Activated CD4-positive, alpha-beta T cell treated with anti-CD3 and anti-CD28 coated beads, Interleukin-2, amount 50 U/mL, for 1 hour (primary cell): ENCODE results near the gene SLC46A3.
"Not testable (repeated sequence)": the region's sequence is repeated elsewhere in the genome, so short reads cannot be mapped to it uniquely, and the experiment has no call there.

Source experiments
- DNase-seq: peaks from one replicate; pipeline ENCODE4 v3.0.0-alpha.2; 2020

SLC46A3 gene

DNA sequence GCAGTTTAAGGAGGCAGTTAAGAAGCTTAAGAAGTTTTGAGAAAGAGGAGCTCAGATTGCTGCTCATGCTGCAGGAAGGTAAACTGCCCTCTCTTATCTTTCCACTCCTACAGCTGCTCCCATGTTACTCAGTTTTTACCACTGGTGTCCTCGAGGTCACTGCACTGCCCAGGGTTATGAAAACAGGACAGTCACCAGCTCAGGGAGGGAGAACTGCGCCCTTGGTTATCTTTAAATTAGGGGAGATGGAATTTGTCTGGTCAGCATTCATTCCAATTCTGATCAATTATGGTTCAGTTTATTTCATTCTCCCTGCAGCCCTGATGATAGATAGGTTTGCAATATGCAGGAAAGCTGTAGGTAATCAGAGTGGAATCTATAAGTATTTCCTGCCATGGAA lies 10.8 kb upstream of the SLC46A3 start:
- no peak for DNase-seq

DNA sequence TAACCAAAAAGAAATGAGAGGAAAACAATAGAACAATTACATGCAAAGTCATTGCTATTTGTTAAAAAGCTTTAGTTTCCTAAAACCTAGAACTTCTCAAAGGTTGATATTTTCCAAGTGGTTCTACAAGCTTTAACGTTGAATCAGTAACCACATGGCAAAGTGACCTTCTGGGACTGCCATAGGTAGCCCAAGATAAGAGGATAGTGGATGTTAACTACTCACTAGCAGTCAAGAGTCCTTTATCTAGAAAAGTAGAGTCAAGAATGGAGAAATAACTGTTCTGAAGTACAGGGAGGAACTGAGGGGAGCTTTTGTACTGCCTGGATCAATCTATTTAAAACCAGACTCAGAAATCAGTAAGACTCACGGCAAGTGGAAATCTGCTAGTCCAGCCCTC lies 9.9 kb upstream of the SLC46A3 start:
- DNase-seq, result no peak

DNA sequence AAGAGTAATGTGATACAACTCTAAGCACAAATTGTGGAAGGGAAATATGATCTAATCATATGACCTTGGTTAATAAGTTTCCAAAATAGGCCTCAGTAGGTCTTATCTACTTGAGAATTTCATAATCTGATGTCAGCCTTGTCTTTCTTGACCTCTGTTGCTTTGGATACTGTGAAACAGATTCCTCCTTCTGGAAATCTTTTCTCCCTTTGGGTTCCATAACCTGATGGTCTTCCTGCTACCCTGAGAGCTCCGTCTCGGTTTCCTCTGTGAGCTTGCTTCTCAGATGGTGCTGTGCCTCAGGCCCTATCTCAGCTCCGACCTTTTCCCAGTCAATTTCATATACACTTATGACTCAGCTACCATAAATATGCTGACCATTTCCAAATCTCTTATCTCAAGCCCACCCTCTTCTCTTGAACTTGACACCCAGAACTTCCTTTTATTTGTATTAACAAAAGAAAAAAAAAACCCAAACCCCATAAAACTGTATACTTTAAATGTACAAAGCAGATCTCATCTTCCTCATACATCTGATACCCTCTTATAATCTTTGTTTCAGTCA lies 6.4 kb upstream of the SLC46A3 start:
- DNase-seq, result no peak

DNA sequence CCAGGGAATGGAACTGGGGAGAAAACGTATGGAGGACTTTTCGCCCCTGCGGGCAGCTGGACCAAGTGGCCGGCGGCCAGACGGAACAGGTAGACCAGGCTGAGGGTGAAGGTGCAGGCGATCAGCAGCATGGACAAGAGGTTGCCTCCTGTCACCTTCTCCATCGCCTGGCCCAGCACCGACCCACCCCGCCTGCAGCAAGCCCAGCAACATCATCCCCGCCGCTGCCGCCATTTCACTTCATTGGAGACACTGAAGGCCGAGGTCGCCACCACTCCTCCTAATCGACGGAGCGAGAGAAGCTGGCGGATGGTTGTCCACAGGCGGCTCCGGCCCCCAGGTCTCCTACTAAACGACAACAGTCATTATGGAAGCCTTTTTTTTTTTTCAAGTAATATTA lies 5.0 kb upstream of the SLC46A3 start:
- no peak for DNase-seq

DNA sequence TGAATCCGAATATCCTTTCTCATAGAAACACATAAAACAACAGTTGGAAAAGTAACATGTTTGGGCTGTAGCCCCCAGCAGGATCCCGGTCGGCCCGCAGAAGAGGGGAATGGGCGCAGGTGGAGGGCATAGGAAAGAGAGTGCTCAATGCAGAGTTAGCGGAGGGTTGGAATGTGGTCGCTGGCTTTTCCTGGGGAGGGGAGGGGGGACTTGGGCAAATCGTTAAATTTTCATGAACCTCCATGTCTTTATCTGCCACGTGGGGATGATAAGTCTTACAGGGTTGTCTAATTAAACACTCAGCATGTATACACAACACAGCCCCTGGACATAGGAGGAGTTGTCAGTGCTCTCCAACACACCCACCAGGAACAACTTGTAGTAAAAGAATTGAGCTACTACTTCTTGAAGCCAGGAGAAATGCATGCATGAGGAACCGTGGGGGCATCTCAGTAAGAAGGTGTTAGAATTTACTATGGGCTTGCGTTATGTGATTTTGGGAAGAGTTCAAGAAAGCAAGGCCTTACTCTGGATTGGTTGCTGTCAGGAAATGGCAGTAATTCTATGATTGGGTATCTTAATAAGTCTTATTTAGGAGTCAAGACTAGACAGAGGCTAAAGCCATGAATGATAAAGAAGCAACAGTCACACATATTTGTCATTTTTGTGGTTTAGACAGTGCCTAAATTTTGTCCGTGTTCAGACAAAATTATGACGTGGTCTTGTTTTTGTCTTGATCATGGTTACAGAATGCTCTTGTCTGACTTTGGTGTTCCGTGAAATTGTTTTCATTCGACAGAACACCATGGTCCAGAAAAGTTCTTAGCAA lies 671 bp upstream of the SLC46A3 start:
- no peak for DNase-seq

DNA sequence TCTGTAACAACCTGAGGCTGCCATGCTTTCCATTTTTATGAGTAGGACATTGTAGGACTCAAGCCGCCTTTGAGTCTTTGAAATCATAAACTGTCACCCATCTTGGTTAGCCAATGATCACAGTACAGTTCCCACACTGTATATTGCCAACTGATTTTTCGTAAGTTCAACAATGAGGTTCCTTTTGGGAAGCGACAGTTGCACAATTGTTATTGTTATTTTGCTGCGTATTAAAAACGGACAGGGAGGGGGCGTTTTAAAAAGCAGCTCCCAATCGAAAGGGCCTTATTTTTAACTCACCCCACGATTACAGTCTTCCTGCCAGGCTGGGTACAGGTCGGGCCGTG lies 601 bp downstream of the SLC46A3 start:
- no peak for DNase-seq

DNA sequence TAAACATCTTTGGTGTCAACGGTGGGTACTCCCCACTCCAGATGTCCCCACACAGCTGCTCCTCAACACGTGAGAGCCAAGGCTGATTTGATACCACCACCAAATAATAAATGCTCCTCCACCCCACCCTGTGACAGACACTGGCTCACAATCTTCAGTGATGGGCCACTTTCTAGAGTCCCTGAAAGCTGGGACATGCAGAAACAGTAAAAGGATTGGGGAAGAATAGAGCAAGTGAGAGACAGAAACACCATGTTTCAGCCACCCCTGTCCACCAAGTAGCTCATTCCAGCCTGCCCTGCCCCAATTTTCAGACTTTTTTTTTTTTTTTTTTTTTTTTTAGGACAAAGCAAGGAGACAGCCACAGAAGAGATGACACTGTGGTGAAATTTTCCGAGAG lies 1.6 kb downstream of the SLC46A3 start:
- DNase-seq, result no peak

DNA sequence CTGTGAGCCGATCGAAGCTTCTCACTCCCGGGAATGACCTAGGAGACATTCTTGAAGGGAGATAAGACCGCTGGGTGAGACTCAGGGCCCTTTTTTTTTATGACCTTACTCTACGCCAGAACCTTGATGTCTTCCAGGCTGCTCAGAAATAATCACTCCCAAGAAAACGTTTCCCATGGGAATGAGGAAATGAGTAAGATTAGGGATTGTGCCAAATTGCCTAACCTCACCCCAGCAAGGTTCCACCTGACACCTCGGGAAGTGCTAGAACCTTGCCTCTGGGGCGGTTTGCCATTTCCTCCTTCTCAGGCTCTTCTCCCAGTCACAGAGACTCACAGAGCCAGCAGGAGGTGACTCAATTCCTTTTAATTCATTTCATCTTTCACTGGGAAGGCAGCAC lies 2.3 kb downstream of the SLC46A3 start:
- no peak for DNase-seq

DNA sequence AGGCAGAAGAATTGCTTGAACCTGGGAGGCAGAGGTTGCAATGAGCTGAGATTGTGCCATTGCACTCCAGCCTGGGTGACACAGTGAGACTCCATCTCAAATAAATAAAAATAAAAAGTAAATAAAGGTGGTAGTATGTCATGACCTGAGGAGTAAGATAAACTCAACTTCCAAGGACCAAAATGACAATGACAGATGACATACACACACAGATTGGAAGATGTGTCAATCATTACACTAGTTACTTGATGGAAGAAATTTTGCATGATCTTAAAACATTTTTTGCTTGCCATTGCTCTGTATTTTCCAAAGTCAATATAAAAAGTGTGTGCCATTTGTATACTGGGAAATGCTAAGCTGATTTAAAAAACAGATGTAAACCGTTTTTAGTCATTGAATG lies 4.1 kb downstream of the SLC46A3 start:
- DNase-seq, result no peak

DNA sequence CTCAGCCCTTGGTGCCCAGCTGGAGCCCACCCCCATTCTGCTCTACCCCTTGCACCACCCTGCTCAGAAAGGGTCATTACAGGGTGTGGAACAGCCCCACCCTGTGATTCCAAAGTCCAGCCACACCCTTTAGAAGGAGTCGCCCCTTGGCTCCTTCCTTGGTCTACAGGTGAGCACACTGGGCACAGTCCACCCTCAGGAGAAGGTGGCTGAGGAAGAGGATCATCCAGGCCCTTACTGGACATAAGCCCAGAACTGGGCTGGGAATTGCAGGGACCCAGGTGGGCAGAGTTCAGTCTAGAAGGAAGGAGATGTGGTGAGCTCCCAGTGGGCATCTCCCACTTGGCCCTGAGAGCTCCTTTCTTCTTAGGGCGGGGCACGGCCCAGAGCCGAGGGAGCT lies 8.6 kb downstream of the SLC46A3 start:
- no peak for DNase-seq

DNA sequence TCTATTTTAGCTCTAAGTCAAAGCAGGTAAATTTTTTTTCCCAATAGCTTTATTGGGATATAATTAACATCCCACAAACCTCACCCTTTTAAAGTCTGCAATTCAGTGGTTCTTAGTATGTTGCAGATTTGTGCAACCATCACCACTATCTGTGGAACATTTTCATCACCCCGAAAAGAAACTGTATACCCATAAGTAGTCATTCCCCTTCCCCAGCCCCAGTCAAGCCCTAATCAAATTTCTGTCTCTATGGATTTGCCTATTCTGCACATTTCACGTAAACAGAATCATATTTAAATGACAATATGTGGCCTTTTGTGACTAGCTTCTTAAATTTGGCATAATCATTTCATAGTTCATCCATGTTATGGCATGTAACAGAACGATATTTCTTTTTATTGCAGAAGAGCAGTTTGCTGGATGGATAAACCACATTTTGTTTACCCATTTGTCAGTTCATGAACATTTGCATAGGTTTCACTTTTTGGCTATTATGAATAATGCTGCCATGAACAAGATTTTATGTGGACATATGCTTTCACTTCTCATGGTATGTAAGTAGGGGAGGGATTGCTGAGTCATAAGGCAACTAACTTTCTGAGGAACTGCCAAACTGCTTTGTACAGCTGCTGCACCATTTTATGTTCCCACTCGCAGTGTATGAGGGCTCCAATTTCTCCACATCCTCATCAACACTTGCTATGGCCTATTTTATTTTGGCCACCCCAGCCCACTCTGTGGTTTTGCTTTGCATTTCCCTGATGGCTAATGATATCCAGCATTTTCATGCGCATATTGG lies 10.9 kb downstream of the SLC46A3 start:
- DNase-seq, result no peak

DNA sequence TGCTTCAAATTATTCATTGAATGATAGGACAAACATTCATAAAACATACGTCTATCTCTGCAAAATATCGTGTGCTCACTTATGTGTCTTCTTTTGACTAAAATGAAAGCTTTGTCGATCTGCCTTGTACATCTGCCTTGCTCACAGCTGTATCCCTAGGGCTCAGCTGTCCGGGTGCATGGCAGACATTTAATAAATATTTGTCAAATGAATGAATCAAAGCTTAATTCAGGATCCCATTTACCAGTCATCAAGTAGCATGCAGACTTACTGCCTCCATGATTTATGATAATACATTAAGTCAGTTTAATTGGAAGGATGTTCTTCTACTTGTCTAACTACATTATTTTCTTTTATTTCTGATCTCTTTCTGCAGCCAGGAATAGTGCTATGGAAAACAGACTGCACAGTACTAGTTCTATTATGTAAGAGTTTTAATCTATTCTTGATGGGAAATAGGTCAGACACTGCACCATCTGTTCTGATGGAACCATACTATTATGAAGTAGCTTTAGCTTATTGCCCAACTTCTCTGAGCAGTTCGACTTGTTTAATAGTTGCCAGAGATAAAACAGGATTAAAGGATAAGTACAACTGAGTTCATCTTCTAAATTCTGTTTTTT lies 13.2 kb downstream of the SLC46A3 start:
- no peak for DNase-seq

DNA sequence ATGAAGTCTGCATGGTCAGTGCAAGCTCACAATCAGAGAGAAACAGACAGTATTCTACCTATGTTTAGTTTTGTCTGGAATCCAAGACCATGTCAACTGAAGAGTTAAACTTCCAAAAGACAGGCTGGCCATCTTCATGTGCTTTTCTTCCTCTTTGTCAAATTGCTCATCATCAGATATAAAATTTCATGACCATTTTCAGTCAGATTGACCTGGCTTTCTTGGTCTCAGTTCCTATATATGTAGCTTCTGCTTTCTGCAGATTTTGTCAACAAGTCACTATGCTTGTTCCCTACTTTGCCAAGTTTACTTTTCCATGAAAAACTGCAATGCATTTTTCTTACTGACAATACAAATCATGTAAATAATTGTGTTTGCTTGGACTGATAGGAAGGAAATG lies 13.9 kb downstream of the SLC46A3 start:
- no peak for DNase-seq

DNA sequence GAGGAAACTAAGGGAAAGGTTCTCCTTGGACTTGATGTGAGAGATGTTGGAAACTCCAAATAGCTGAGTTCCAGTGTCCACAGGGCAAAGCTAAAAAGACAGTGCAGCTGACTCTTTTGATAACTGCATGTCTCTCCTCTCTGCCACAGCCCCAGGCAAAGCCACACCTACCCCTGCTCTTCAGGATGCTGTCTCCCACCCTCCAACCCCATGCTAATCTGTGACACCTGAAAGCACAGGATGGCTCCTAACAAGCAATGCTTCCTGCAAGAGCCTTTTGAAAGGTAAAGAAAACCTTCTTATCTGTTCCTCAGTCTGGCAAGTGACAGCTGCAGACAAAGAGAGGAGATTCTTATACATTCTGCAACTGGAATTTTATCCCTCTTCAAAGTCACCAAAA lies 14.5 kb downstream of the SLC46A3 start:
- no peak for DNase-seq

DNA sequence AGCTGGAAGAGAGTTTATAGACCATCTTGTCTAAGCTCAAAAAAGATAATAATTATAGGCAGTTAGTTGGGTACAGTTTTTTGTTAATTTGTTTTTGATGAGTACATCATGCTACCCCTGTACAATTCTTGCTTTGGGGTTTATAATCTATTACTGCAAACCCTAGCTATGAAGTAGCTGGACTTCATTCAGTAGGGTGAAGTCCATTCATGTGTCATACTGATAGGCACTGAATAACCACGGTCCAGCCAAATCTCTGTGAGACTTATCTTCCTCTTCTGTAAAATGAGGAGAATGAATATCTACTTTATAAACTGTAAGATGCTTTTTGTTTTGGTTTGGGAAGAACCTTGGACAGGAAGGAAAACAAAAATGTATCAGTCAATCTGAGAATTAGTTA lies 19.5 kb downstream of the SLC46A3 start:
- DNase-seq, result no peak

DNA sequence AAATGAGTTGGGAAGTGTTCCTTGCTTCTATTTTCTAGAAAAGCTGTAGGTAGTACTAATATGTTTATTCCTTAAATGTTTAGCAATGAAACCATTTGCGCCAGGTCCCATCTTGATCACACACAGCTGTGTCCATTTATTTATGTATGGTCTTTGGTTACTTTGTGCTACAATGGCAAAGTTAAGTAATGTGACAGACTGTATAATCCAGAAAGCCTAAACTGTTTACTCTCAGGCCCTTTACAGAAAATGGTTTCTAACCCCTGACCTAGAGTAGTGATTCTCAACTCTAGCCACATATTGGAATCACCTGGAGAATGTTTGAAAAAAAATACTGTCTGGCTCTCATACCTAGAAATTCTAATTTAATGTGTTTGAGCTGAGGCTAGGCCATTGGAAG lies 21.3 kb downstream of the SLC46A3 start:
- DNase-seq, result no peak

DNA sequence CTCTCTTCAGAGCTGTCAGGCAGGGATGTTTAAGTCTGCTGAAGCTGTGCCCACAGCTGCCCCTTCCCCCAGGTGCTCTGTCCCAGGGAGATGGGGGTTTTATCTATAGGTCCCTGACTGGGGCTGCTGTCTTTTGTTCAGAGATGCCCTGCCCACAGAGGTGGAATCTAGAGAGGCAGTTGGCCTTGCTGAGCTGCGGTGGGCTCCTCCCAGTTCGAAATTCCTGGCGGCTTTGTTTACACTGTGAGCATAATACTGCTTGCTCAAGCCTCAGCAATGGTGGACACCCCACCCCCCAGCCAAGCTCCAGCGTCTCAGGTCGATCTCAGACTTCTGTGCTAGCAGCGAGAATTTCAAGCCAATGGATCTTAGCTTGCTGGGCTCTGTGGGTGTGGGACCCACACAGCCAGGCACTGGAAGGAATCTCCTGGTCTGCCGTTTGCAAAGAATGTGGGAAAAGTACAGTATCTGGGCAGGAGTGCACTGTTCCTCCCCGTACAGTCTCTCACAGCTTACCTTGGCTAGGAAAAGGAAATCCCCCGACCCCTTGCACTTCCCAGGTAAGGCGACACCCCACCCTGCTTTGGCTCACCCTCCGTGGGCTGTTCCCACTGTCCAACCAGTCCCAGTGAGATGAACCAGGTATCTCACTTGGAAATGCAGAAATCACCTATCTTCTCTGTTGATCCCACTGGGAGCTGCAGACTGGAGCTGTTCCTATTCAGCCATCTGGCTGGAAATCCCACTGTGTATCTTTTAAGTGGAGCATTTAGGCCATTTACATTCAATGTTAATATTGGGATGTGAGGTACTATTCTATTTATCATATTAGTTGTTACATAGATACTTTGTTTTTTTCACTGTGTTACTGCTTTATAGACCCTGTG lies 24.9 kb downstream of the SLC46A3 start:
- not testable (repeated sequence) for DNase-seq

DNA sequence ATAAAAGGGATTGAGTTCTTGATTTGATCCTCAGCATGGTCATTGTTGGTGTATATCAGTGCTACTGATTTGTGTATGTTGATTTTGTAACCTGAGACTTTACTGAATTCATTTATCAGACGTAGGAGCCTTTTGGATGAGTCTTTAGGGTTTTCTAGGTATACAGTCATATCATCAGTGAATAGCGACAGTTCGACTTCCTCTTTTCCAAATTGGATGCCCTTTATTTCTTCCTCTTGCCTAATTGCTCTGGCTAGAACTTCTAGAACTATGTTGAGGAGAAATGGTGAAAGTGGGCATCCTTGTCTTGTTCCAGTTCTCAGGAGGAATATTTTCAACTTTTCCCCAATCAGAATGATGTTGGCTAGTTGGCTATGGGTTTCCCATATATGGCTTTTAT lies 32.9 kb downstream of the SLC46A3 start:
- no peak for DNase-seq

DNA sequence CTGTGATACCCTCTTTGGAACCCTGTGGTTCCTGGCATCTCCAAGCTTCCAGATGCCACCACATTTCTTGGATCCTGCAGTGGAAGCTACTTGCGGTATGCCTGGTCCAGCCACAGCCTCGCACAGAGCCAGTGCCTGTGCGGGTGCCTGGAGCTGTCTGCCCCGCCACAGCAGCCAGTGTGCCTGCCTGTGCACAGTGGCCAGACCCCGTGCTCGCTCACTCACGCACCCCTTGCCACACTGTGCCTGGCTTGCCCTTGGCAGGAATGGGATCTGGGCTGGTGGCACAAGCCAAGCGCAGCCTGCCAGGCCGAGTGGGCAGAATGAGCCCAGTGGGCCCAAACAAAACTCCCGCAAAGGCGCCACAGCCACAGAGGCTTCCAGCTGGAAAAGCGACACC lies 33.7 kb downstream of the SLC46A3 start:
- no peak for DNase-seq

DNA sequence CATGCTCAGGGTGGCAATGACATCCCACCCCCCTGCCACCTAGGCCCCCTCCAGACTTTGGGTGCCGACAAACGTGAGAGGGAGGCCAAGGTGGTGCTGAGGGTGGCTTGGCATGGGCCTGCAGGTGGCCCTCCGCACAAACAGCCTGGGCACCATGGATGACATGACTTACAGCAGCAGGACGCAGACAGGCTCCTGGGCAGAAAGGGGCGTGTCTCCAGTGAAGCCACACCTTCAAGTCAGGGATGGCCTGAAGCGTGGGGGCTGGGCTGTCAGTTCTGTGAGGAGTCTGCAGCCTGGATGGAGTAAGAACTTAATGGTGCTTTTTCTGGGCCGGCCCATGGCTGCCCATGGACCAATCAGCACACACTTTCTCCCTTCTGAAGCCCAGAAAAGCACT lies 34.5 kb downstream of the SLC46A3 start:
- no peak for DNase-seq

DNA sequence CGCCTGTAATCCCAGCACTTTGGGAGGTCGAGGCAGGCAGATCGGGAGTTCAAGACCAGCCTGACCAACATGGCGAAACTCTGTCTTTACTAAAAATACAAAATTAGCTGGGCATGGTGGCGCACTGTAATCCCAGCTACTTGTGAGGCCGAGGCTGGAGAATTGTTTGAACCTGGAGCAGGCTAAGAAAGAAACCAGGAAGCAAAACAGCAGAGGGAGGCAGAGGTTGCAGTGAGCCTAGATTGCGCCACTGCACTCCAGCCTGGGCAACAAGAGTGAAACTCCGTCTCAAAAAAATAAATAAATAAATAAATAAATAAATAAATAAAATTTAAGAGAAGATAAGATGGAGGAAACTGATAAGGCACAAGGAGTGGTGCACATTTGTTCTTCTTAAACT lies 35.6 kb downstream of the SLC46A3 start:
- DNase-seq, result not testable (repeated sequence)

DNA sequence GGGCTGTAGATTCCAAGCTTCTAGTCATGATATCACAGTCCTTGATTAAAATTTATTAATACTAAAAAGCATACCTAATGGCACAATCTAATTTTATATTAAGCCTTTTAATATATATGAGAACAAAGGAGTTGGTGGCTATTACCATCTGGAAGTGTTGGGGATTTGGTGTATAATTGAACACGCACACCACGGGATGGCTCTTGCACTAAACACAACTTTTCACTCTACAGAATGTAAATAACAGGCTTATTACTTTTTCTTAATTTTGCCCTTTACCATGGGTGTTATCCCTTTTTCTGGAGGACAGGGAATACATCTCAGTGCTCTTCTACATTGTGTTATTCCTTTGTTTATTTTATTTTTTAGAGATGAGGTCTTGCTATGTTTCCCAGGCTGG lies 38.2 kb downstream of the SLC46A3 start:
- no peak for DNase-seq

DNA sequence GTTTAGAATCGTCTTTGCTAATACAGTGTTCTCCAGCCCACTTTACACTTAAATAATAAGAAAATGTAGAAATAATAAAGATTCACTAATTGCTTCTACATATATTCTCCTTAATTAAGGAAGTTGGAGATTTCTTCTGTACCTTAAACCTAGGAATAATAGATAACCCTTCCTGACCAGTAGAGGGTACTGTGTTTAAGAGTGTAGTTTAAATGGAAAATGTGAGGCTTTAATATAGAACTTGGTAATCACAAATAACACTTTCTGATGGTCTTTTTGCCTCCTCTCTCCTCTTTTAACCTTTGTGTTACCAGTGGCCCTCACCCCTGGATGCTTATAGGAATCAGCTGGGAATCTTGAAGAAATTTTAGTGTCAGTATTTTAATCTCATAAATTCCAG lies 39.1 kb downstream of the SLC46A3 start:
- no peak for DNase-seq
